ENCODE results near the gene GOLGA5.
"Not testable (repeated sequence)": the region's sequence is repeated elsewhere in the genome, so short reads cannot be mapped to it uniquely, and the experiment has no call there.

GOLGA5 gene, protein sequence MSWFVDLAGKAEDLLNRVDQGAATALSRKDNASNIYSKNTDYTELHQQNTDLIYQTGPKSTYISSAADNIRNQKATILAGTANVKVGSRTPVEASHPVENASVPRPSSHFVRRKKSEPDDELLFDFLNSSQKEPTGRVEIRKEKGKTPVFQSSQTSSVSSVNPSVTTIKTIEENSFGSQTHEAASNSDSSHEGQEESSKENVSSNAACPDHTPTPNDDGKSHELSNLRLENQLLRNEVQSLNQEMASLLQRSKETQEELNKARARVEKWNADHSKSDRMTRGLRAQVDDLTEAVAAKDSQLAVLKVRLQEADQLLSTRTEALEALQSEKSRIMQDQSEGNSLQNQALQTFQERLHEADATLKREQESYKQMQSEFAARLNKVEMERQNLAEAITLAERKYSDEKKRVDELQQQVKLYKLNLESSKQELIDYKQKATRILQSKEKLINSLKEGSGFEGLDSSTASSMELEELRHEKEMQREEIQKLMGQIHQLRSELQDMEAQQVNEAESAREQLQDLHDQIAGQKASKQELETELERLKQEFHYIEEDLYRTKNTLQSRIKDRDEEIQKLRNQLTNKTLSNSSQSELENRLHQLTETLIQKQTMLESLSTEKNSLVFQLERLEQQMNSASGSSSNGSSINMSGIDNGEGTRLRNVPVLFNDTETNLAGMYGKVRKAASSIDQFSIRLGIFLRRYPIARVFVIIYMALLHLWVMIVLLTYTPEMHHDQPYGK

DNA sequence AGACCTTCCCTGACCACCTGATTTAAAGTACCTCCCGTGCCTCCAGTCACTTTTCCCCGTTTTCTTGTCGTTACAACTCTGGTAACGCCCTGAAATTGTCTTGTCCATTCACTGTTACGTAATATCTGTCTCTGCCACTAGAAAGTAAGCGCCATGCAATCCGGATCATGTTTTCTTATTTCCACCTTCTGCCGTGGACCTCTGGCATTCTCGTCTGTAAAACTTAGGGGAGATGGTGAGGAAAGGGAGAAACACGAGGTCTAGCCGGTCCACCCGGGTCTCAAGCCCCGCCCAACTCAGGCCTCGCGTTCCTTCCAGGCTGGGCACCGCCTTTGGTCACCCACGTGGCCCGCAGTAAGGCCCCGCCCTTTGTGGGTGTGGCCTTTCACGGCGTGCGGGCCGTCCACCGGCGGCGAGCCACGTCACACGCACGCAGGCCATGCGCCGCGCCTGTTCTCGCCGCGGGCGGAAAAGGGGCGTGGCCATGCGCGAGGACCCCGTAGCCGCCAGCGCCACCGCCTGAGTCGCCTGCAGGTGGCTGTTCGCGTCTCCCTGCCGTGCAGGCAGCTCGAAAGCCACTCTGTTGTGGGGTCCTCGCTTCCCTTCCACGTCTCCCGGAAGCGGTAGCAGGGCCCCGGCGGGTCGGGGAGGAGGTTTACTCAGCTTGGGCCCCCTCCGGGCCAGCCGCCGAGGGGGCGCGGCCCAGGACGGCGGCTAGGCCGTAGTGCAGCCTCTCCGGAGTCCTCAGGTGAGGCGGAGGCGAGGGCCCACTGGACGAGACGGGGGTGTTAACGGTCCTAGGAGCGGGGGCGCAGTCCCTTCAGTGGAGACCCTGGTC is at the start of gene GOLGA5:
TSS of gene GOLGA5 (plus strand) at position 597 of the 838 bp plus-strand sequence. CDS start 3,133 bp downstream, outside the sequence.
- in situ Hi-C loops (cut with MboI; ENCODE audit: low sequenced_read_pairs) = no loop called here

DNA sequence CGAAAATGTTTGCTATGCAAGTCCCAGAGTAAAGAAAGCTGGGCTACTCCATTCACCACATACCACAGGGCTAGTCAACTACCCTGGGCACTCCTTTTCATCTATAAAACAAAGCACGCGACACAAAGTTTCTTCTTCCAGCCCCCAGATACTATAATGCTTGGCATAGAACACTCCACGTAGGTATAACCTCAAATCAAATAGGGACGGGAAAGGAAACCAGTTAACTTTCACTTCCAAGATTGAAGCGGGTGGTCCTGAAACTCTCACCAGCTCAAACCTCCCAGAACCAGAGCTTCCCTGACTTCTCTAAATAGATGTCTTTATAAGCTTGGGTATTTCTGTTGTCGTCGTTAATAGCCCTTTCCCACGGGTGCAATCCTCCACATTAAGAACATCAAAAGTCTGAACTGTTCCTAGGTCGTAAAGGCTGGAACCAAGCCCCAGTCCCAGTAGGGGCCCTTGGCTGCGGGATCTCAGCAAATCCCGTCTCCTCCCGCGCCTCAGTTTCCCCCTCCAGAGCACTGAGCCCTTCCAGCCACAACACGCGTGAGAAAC is 46.3 kb upstream of the GOLGA5 start:
- in situ Hi-C loops (cut with MboI; ENCODE audit: low sequenced_read_pairs) = no loop called here

DNA sequence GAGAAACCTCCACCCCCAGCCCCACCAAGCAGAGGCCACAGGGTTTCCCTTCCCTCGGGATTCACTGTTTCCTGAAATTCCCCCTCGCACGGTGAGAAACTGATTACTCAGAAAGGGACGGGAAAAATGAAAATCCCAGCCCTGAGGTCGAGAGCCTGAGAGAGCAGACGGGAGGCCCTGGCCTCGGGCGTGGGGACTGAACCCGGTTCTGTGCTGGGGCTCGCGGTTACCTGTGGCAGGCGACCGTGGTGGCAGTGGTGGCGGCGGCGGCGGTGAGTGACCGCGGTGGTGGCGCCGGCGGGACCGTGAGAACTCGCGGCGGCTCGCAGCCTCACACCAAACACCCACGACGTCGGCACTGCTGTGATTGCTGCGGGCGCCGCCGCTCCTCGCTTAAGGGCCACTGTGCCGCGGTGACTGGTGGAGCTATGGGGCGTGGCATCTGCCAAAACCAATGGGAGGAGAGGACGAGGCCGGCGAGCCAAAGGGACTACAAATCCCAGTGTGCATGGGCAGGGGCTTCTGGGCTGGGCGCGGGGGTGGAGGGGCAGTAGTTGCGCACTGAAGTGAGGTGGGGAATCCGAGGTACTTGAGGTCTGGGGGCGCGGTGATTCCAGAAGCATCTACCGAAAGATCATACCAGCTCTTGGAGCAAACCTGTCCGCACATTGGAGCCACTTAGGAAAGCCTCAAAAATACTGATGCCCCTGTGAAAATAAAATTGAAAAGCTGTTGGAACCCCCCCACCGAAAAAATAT is 45.7 kb upstream of the GOLGA5 start, which contains the start of gene LGMN:
TSS of gene LGMN (minus strand) at position 369 of the 758 bp plus-strand sequence. CDS start 15,841 bp downstream, outside the sequence.
- in situ Hi-C loops (cut with MboI; ENCODE audit: low sequenced_read_pairs) = no loop called here

DNA sequence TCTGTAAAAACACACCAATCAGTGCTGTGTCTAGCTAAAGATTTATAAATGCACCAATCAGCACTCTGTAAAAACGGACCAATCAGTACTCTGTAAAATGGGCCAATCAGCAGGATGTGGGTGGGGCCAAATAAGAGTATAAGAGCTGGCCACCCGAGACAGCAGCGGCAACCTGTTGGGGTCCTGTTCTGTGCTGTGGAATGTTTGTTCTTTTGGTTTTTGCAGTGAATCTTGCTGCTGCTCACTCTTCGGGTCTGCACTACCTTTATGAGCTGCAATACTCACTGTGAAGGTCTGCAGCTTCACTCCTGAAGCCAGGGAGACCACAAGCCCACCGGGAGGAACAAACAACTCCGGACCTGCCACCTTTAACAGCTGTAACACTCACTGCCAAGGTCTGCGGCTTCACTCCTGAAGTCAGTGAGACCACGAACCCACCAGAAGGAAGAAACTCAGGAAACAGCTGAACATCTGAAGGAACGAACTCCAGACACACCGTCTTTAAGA is 43.8 kb upstream of the GOLGA5 start:
- in situ Hi-C loops (cut with MboI; ENCODE audit: low sequenced_read_pairs) = not testable (repeated sequence)

DNA sequence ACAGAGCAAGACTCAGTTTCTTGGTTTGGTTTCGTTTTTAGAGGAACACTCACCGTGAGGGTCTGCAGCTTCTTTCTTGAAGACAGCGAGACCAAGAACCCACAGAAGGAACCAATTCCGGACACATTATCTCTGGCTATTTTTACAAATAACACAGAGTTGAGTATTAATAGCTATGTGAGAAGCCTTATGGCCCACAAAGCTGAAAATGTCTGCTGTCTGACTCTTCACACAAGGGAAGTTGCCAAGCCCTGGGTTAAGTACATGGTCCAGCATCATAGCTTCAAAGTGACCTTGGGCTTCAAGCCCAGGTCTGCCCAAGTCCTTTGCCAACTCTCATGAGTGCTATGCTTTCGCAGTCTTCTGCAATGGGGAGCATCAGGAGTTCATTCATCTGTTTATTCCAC is 43.1 kb upstream of the GOLGA5 start:
- in situ Hi-C loops (cut with MboI; ENCODE audit: low sequenced_read_pairs) = no loop called here

DNA sequence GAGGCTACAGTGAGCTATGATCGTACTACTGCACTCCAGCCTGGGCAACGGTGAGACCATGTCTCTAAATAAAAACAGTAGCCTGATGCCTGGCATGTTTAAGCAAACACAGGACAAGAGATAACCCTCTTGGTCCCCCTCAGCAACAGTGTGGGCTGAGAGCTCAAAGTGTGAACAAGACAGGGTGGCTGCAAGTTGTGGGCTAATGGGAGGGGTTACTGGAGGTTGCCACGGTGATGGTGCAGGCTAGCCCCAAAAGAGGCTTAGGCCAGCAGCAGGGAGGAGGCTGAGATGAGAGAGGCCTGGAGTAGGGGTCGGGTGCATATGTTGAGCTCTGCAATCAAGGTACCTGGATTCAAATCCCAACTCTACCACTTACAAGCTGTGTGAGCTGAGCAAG is 42.3 kb upstream of the GOLGA5 start:
- in situ Hi-C loops (cut with MboI; ENCODE audit: low sequenced_read_pairs) = no loop called here

DNA sequence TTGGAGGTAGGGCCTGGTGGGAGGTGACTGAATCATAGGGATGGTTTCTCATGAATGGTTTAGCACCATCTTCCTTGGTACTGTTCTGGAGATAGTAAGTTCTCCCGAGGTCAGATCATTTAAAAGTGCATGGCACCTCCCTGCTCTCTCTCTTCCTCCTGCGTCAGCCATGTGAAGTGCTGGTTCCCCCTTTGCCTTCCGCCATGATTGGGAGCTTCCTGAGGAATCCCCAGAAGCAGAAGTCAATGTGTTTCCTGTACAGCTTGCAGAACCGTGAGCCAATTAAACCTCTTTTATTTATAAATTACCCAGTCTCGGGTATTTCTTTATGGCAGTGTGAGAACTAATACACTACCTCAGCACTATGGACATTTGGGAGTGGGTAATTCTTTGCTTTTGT is 40.9 kb upstream of the GOLGA5 start:
- in situ Hi-C loops (cut with MboI; ENCODE audit: low sequenced_read_pairs) = no loop called here

DNA sequence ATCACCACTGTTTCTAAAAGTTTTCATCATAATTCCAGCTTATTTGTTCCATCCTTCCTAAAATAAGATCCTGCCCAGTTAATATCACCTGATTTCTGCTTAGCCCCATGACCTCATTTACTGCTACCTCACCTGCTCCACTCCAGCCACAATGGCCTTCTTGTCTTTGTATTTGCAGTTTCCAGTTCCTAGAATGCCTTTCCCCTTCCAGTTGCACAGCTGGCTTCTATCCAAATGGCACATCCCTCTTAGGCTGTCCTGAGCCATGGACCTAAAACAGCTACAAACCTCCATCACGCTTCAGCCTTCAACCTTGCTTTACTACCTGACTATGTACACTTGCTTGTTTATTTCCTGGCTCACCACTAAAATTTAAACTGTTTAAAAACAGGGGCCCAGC is 39.1 kb upstream of the GOLGA5 start:
- in situ Hi-C loops (cut with MboI; ENCODE audit: low sequenced_read_pairs) = no loop called here

DNA sequence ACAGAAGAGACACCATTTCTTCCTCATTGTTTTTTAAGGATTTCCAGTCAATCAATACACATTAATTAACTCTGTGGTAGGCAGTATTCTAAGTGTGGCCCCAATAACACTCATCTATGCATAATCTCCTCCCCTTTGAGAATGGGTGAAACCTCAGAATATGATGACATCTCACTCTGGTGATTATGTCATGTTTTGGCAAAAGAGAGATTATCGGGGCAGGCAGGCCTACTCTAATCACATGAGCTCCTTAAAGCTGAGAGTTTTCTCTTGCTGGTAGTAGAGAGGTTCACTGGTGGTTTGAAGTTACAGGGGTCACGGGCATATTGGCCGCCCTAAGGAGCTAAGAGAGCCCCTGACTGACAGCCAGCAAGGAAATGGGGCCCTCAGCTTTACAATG is 38.6 kb upstream of the GOLGA5 start:
- in situ Hi-C loops (cut with MboI; ENCODE audit: low sequenced_read_pairs) = no loop called here

DNA sequence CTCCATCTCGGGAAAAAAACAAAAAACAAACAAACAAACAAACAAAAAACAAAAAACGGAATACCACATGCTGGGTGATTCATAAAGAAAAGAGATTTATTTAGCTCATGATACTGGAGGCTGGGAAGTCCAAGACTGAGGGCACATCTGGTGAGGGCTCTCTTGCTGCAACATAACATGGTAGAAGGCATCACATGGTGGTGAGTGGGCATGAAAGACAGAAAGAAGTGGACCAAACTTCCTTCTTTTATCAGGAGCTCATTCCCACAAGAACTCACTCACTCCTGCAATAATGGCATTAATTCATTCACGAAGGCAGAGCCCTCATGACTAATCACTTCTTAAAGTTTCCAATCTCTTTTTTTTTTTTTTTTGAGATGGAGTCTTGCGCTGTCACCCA is 37.7 kb upstream of the GOLGA5 start:
- in situ Hi-C loops (cut with MboI; ENCODE audit: low sequenced_read_pairs) = no loop called here

DNA sequence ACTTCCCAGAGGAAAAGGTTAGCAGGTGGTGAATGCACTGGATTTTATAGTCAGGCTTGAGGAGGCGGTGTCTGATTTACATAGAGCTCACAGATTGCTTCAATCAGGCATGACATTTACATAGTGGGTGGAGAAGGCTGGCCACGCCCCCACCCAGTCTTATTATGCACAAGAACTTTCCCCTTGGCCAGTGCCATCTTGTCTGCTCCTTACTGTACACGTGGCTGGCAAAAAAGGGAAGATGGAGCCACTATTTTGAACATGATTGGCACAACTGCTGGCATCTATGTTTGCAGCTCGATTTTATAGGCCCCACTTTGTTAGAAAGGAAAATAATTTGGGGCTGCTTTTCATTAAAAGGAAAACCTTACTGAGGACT is 34.8 kb upstream of the GOLGA5 start:
- in situ Hi-C loops (cut with MboI; ENCODE audit: low sequenced_read_pairs) = no loop called here

DNA sequence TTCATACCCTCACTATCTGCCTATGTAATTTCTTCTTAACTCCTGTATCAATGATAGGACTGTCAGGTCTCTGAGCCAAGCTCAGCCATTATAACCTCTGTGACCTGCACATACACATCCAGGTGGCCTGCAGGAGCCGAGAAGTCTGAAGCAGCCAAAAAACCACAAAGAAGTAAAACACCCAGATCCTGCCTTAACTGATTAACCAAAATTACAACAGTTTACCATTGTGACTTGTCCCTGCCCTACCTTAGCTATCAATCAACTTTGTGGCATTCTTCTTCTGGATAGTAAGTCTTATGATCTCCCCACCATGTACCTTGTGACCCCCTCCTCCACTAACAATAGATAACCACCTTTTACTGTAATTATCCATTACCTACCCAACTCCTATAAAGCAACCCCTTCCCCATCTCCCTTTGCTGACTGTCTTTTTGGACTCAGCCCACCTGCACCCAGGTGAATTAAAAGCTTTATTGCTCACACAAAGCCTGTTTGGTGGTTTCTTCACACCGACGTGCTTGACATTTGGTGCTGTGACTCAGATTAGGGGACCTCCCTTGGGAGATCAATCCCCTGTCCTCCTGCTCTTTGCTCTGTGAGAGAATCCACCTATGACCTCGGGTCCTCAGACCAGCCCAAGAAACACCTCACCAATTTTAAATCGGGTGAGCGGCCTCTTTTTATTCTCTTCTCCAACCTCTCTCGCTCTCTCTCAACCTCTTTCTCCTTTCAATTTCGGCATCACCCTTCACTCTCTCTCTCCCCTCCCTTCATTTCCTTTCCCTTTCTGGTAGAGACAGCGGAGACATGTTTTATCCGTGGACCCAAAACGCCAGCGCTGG is 34.2 kb upstream of the GOLGA5 start:
- in situ Hi-C loops (cut with MboI; ENCODE audit: low sequenced_read_pairs) = no loop called here

DNA sequence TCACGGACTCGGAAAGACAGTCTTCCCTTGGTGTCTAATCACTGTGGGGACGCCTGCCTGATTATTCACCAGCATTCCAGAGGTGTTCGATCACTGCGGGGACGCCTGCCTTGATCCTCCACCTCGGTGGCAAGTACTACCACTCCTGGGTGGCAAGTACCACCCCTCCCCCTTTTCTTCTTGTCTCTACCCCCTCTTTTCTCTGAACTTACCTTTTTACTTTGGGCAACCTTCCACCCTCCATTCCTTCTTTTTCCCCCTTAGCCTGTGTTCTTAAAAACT is 33.6 kb upstream of the GOLGA5 start:
- in situ Hi-C loops (cut with MboI; ENCODE audit: low sequenced_read_pairs) = no loop called here

DNA sequence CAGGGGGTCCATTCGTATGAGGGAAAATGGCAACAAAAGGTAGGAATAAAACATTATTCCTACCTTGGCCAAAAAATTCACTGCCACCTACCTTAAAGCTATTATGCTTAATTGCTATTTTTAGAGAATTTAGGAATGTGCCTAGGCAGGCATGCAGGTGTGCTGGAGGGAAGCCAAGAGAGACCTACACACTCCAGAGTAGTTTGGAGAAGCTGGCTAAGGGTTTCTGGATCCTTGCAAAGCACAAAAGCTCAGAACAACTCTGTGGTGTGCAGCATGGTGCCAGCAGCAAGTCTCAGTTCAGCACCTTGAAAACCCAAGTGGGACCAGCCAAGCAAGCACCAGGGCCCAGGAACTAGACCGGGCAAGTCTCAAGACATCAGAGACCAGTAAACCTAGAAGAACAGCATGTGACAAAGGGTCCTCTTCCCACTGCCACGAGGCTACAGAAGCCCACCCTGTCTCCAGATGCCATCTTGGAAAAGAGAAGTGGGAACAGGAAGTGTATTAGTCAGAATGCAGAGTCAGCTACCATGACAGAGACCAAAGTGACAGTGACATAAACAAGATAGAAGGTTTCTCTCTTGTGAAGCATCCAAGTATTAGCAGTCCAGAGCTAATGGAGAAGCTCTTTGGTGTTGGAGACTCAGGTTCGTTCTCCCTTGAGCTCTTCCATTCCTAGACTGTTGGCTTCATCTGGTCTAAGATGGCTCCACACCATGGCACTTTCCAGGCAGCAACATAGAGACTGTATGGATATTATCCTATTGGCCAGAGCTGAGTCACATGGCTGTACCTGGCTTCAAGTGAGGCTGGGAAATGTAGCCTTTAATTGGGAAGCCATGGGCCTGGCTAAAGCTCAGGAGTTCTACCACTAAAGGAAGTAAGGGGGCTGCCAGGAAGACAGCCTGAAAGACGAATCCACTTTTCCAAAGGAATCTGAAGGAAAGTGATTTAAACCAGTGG is 30.2 kb upstream of the GOLGA5 start:
- in situ Hi-C loops (cut with MboI; ENCODE audit: low sequenced_read_pairs) = not testable (repeated sequence)

DNA sequence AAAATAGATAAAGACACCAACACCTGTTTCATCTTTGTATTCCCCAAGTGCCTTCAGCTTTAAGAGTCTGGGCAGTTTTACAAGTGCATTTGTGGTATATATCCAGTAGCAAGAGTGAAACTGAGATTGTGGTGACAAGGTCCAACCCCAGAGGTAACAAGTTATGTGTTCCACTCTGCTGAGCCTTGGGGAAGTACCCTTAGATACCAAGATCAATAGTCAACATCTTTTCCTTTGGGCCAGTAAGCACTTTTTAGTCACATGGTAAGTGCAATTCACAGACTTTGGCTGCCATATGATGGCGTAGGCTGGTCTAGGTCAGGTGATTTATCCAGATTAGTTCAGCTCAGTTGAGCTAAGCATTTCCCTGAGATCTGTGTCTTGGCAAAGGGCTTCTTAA is 25.9 kb upstream of the GOLGA5 start:
- in situ Hi-C loops (cut with MboI; ENCODE audit: low sequenced_read_pairs) = not testable (repeated sequence)

DNA sequence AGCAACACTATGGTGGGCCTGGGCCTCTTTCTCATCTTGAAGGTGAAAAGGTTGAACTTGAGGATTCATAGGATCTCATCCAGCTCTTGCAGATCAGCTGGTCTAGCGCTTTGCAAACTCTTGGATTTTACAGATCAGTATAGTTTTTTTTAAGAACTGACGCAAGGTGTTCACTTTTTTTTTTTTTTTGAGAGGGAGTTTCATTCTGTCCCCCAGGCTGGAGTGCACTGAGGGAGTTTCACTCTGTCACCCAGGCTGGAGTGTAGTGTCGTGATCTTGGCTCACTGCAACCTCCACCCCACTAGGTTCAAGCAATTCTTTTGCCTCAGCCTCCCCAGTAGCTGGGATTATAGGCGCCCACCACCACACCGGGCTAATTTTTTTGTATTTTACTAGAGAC is 25.3 kb upstream of the GOLGA5 start:
- in situ Hi-C loops (cut with MboI; ENCODE audit: low sequenced_read_pairs) = no loop called here

DNA sequence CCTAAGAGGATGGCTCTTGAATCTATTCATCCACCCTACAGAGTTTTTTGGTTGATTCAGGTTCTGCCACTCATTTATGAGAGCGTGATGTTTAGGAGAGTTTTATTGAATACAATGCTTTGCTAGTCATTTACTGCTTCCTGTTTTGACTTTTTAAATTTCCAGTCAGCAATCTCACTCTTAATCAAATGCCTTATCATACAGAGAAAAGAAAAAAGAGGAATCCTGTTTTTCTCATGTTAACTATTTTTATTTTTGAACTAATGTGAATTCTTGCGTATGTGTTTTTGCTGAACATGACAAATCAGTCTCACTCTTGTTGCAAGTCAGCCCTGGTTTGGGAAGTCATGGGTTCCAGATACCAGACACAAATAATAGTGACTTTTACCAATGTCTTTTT is 23.6 kb upstream of the GOLGA5 start:
- in situ Hi-C loops (cut with MboI; ENCODE audit: low sequenced_read_pairs) = no loop called here

DNA sequence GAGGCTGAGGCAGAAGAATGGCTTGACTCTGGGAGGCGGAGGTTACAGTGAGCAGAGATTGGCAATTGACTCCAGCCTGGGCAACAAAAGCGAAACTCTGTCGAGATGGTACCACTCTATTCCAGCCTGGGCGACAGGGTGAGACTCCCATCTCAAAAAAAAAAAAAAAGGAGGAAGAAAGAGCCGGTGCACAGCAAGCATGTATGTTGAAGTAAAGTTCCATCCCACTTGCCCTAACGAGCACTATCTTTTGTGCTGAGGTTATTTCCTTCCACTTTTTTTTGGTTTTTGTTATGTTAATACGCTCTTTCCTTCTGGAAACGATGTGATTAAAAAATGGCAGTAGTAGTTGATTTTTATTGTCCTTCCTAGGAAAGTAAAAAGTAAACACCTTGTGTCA is 19.5 kb upstream of the GOLGA5 start:
- in situ Hi-C loops (cut with MboI; ENCODE audit: low sequenced_read_pairs) = no loop called here

Measured in hTERT RPE-1 (cell line).